Measurements from ENCODE around the gene RFPL1. TPM values are rescaled to one million over a fixed set of nuclear protein-coding genes. Genes with fewer than 3 reads are reported as not detected.
"Not testable (repeated sequence)": the region's sequence is repeated elsewhere in the genome, so short reads cannot be mapped to it uniquely, and the experiment has no call there.

Gene RFPL1
- total RNA-seq (ENCODE audit: insufficient read depth, low replicate concordance), result 1.4 TPM

GRCh38 chr22:29438283-29438682 is at the start of gene RFPL1:
RFPL1 (plus strand) TSS chr22:29438583.
- not testable (repeated sequence) for DNase-seq (ENCODE audit: low spot score)

- DNase-seq (ENCODE audit: low spot score), result no peak
Observed at GRCh38 chr22:29388759-29389090, 49.7 kb upstream of the RFPL1 start.

GRCh38 chr22:29390270-29390669 is 48.1 kb upstream of the RFPL1 start:
- DNase-seq (ENCODE audit: low spot score), result no peak

GRCh38 chr22:29391546-29391945 is 46.8 kb upstream of the RFPL1 start:
- DNase-seq (ENCODE audit: low spot score), result no peak

GRCh38 chr22:29393019-29393608 is 45.3 kb upstream of the RFPL1 start:
- no peak for DNase-seq (ENCODE audit: low spot score)

GRCh38 chr22:29394931-29395581 is 43.3 kb upstream of the RFPL1 start:
- DNase-seq (ENCODE audit: low spot score), result peak; percentile 87

GRCh38 chr22:29396126-29396525 is 42.3 kb upstream of the RFPL1 start:
- DNase-seq (ENCODE audit: low spot score), result no peak

- no peak for DNase-seq (ENCODE audit: low spot score)
Observed at GRCh38 chr22:29397791-29398190, 40.6 kb upstream of the RFPL1 start.

GRCh38 chr22:29400576-29400975 is 37.8 kb upstream of the RFPL1 start:
- DNase-seq (ENCODE audit: low spot score), result no peak

- not testable (repeated sequence) for DNase-seq (ENCODE audit: low spot score)
Observed at GRCh38 chr22:29401538-29401937, 36.8 kb upstream of the RFPL1 start.

GRCh38 chr22:29408940-29409339 is 29.4 kb upstream of the RFPL1 start:
- no peak for DNase-seq (ENCODE audit: low spot score)

GRCh38 chr22:29411569-29412211 is 26.7 kb upstream of the RFPL1 start:
- not testable (repeated sequence) for DNase-seq (ENCODE audit: low spot score)

- DNase-seq (ENCODE audit: low spot score), result not testable (repeated sequence)
Observed at GRCh38 chr22:29412772-29413171, 25.6 kb upstream of the RFPL1 start.

- not testable (repeated sequence) for DNase-seq (ENCODE audit: low spot score)
Observed at GRCh38 chr22:29414951-29415591, 23.3 kb upstream of the RFPL1 start.

- DNase-seq (ENCODE audit: low spot score), result not testable (repeated sequence)
Observed at GRCh38 chr22:29418704-29419103, 19.7 kb upstream of the RFPL1 start.

GRCh38 chr22:29426476-29426875 is 11.9 kb upstream of the RFPL1 start:
- no peak for DNase-seq (ENCODE audit: low spot score)

- no peak for DNase-seq (ENCODE audit: low spot score)
Observed at GRCh38 chr22:29427176-29427760, 11.1 kb upstream of the RFPL1 start.

- DNase-seq (ENCODE audit: low spot score), result no peak
Observed at GRCh38 chr22:29431986-29432385, 6.4 kb upstream of the RFPL1 start.

- no peak for DNase-seq (ENCODE audit: low spot score)
Observed at GRCh38 chr22:29433856-29434255, 4.5 kb upstream of the RFPL1 start.

GRCh38 chr22:29434288-29434687 is 4.1 kb upstream of the RFPL1 start:
- DNase-seq (ENCODE audit: low spot score), result no peak

GRCh38 chr22:29435236-29436136 is 2.9 kb upstream of the RFPL1 start:
- no peak for DNase-seq (ENCODE audit: low spot score)
